Suprapubic skin (tissue), 4 donors: Measurements from ENCODE around the gene TTC28. TPM values are rescaled to one million over a fixed set of nuclear protein-coding genes. Genes with fewer than 3 reads are reported as not detected.
"Not testable (repeated sequence)": the region's sequence is repeated elsewhere in the genome, so short reads cannot be mapped to it uniquely, and the experiment has no call there.

Experiments
- DNase-seq, 2 donors: peaks; one replicate each; pipeline ENCODE4 v3.0.0-alpha.2; 2019; ENCODE audit warnings: low spot score in 2 of 2
- H3K27ac ChIP-seq: fragments of 200-600 bp; sonication (generic); one replicate; pipeline ENCODE4 v1.5.1; 2019
- H3K27me3 ChIP-seq: fragments of 200-600 bp; sonication (generic); one replicate; pipeline ENCODE4 v1.5.1; 2019
- H3K36me3 ChIP-seq: fragments of 200-600 bp; sonication (generic); one replicate; pipeline ENCODE4 v1.5.1; 2019
- H3K4me1 ChIP-seq: fragments of 200-600 bp; sonication (generic); one replicate; pipeline ENCODE4 v1.5.1; 2019
- H3K4me3 ChIP-seq: fragments of 200-600 bp; sonication (generic); one replicate; pipeline ENCODE4 v1.5.1; 2019; ENCODE audit warnings: mild to moderate bottlenecking
- H3K9me3 ChIP-seq: fragments of 200-600 bp; sonication (generic); one replicate; pipeline ENCODE4 v1.5.1; 2019
- EP300 ChIP-seq: sonication (generic); formaldehyde crosslinking; IDR thresholded peaks from one replicate; pipeline ENCODE4 v1.6.1; 2017; ENCODE audit warnings: antibody characterized with exemption
- POLR2A ChIP-seq, 2 donors: fragments of 450-650 bp; IDR thresholded peaks; one replicate each; pipeline ENCODE4 v1.6.1; 2017; ENCODE audit warnings: antibody characterized with exemption in 2 of 2, mild to moderate bottlenecking in 2 of 2, moderate library complexity in 2 of 2
- POLR2AphosphoS5 ChIP-seq, 3 donors: sonication (generic); formaldehyde crosslinking; IDR thresholded peaks; one replicate each; pipeline ENCODE4 v1.6.1; 2017; ENCODE audit warnings: antibody characterized with exemption in 3 of 3
- WGBS: methylation state at CpG from one replicate; pipeline ENCODE4 v1.1.5; 2018; 5-methylcytosine and 5-hydroxymethylcytosine counted together
- total RNA-seq, 4 donors: library from RNA; depleted of rRNA; stranded (reverse); fragments of >200 nt; gene quantifications; one replicate each; pipeline ENCODE4 v1.1.0, GENCODE V29; 2016
- TF ChIP-seq, protein P1 (sequence below), 2 donors: fragments of 200-600 bp in 1 of 2; fragments of 450-650 bp in 1 of 2; sonication (generic) in 1 of 2; IDR thresholded peaks; one replicate each; pipeline ENCODE4 v1.5.1; 2016 to 2019; ENCODE audit warnings: antibody characterized with exemption in 2 of 2, mild to moderate bottlenecking in 1 of 2, moderate library complexity in 1 of 2

The TTC28 gene
- total RNA-seq, 4 donors from 2014 or later = 8.1 to 23.1 (median 11.7) TPM

GRCh38 chr22:28500006-28500405 is 179.6 kb downstream of the TTC28 start:
- no peak for DNase-seq
- no peak overlapping the region for H3K27ac ChIP-seq
- H3K36me3 ChIP-seq = no peaks in the 10 kb centered on the region
- TF ChIP-seq, protein P1, sequence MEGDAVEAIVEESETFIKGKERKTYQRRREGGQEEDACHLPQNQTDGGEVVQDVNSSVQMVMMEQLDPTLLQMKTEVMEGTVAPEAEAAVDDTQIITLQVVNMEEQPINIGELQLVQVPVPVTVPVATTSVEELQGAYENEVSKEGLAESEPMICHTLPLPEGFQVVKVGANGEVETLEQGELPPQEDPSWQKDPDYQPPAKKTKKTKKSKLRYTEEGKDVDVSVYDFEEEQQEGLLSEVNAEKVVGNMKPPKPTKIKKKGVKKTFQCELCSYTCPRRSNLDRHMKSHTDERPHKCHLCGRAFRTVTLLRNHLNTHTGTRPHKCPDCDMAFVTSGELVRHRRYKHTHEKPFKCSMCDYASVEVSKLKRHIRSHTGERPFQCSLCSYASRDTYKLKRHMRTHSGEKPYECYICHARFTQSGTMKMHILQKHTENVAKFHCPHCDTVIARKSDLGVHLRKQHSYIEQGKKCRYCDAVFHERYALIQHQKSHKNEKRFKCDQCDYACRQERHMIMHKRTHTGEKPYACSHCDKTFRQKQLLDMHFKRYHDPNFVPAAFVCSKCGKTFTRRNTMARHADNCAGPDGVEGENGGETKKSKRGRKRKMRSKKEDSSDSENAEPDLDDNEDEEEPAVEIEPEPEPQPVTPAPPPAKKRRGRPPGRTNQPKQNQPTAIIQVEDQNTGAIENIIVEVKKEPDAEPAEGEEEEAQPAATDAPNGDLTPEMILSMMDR (IDR thresholded peaks at IDR 0.05) = no peak
- no peak for TF ChIP-seq POLR2AphosphoS5 (IDR thresholded peaks at IDR 0.05)
- H3K4me1 ChIP-seq = no peaks in the 10 kb centered on the region
- H3K4me3 ChIP-seq = no peak overlapping the region
- no peaks in the 10 kb centered on the region for H3K27me3 ChIP-seq
- WGBS = 47% methylated on average over 1 of the region's 1 CpG
- no peaks in the 10 kb centered on the region for H3K9me3 ChIP-seq

DNA sequence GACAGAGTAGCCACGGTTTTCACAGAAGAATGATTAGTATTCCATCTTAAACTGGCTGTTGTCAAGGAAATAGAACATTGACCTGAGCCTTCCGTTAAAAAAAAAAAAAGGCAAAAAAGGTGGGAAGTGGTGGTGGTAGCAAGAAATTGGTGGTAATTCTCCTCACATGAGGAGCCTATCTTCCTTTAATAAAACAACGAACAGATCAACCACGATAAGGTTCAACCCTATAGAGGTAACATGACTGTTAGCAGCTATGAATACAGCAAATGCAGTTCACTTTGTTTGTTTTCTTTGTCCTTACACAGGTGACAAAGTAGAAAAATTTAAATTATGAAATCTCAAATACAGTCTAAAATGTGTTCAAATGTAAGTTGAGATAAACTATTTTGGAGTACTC is 181.6 kb downstream of the TTC28 start:
- Histone ChIP-seq H3K36me3 (no peaks in the 10 kb centered on the region), H3K4me1 (no peaks in the 10 kb centered on the region), H3K27ac (no peak overlapping the region), H3K9me3 (no peaks in the 10 kb centered on the region), H3K27me3 (no peaks in the 10 kb centered on the region), H3K4me3 (no peak overlapping the region)
- WGBS = 83% methylated on average over 4 of the region's 4 CpGs
- no peak for DNase-seq
- TF ChIP-seq POLR2A (IDR thresholded peaks at IDR 0.05) = no peak
- no peak for TF ChIP-seq POLR2AphosphoS5 (IDR thresholded peaks at IDR 0.05)
- TF ChIP-seq, protein P1 (IDR thresholded peaks at IDR 0.05) = no peak
- no peak for TF ChIP-seq EP300

- H3K4me3 ChIP-seq = no peak overlapping the region
- no peaks in the 10 kb centered on the region for H3K4me1 ChIP-seq
- H3K36me3 ChIP-seq = no peaks in the 10 kb centered on the region
- no peak for DNase-seq
- TF ChIP-seq POLR2AphosphoS5 (IDR thresholded peaks at IDR 0.05) = no peak
- TF ChIP-seq, protein P1 (IDR thresholded peaks at IDR 0.05) = no peak
- no peak for TF ChIP-seq POLR2A (IDR thresholded peaks at IDR 0.05)
- TF ChIP-seq EP300 = no peak
- no peak overlapping the region for H3K27ac ChIP-seq
- WGBS = 85% methylated on average over 2 of the region's 2 CpGs
- no peaks in the 10 kb centered on the region for H3K27me3 ChIP-seq
- no peaks in the 10 kb centered on the region for H3K9me3 ChIP-seq
Measured at GRCh38 chr22:28497188-28497587, 182.5 kb downstream of the TTC28 start.

DNA sequence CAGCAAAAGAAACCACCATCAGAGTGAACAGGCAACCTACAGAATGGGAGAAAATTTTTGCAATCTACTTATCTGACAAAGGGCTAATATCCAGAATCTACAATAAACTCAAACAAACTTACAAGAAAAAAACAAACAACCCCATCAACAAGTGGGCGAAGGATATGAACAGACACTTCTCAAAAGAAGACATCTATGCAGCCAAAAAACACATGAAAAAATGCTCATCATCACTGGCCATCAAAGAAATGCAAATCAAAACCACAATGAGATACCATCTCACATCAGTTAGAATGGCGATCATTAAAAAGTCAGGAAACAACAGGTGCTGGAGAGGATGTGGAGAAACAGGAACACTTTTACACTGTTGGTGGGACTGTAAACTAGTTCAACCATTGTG is 188.4 kb downstream of the TTC28 start:
- not testable (repeated sequence) for H3K9me3 ChIP-seq, H3K27ac ChIP-seq, DNase-seq, H3K4me3 ChIP-seq, H3K4me1 ChIP-seq, H3K36me3 ChIP-seq, H3K27me3 ChIP-seq
- WGBS = 100% methylated on average over 1 of the region's 2 CpGs

DNA sequence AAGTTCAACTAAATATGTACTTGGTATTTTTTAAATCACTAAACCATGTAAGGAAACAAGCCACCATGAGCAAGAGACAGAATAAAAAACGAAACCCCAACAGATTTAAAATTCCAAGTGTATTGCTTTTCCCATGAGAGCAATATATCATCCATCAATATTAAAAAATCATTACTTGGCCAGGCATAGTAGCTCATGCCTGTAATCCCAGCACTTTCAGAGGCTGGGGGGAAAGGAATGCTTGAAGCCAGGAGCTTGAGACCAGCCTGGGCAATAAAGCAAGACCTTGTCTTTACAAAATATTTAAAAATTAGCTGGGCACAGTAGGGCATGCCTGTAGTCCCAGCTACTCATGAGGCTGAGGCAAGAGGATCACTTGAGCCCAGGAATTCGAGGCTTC is 190.8 kb downstream of the TTC28 start:
- DNase-seq = no peak
- Histone ChIP-seq H3K9me3 (no peaks in the 10 kb centered on the region), H3K4me3 (no peak overlapping the region), H3K27me3 (no peaks in the 10 kb centered on the region), H3K36me3 (no peaks in the 10 kb centered on the region), H3K4me1 (no peaks in the 10 kb centered on the region), H3K27ac (no peak overlapping the region)
- WGBS = 81% methylated on average over 2 of the region's 2 CpGs
- TF ChIP-seq POLR2AphosphoS5 (IDR thresholded peaks at IDR 0.05) (no peak), POLR2A (IDR thresholded peaks at IDR 0.05) (no peak), EP300 (no peak)
- TF ChIP-seq, protein P1 (IDR thresholded peaks at IDR 0.05) = no peak

GRCh38 chr22:28484662-28485061 is 195.0 kb downstream of the TTC28 start:
- Histone ChIP-seq H3K4me1 (no peaks in the 10 kb centered on the region), H3K9me3 (no peaks in the 10 kb centered on the region), H3K27me3 (no peaks in the 10 kb centered on the region), H3K36me3 (no peaks in the 10 kb centered on the region), H3K27ac (no peak overlapping the region), H3K4me3 (no peak overlapping the region)
- no peak for DNase-seq
- TF ChIP-seq, protein P1 (IDR thresholded peaks at IDR 0.05) = no peak
- TF ChIP-seq EP300 (no peak), POLR2AphosphoS5 (IDR thresholded peaks at IDR 0.05) (no peak), POLR2A (IDR thresholded peaks at IDR 0.05) (no peak)
- 100% methylated on average over 1 of the region's 1 CpG for WGBS
